ENCODE measurements around the gene MZT2B.
"Not testable (repeated sequence)": the region's sequence is repeated elsewhere in the genome, so short reads cannot be mapped to it uniquely, and the experiment has no call there.

Gene MZT2B

DNA sequence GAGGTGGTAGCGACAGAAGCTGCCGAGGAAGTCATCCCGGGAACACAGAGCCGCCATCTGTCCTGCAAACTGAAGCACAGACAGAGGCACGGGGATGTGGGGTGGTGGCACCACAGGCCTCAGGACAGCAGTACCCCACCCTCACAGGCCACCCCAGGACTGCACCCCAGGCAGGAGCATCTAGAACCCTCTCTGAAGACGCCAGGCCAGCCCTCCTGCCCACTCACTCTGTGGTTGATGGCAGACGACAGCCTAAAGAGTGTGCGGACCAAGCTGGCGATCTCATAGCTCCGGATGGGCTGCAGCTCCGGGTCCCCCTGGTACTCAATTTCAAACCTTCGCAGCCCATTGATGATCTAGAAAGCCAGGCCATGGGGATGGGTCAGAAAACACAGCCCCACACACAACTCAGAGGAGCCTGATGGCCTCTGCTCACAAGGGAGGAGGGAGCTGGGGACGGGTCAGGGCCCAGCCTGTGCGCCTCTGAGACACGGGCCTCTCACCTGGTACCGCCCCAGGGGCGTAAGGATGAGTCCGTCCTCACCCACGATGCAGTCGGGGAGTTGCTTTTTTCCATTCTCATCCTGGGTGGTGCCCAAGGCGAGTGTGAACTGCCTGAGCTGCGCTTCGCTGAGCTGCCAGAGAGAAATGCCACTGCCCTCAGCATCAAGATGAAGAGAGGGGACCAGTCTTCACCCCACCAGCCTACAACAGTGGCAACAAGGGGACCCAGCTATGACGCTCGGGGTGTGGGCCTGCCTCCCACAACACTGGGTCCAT lies 29.1 kb upstream of the MZT2B start:
- no peak for DNase-seq

GRCh38 chr2:130153721-130154422 lies 28.2 kb upstream of the MZT2B start:
- DNase-seq: not testable (repeated sequence)

GRCh38 chr2:130154423-130154770 lies 27.7 kb upstream of the MZT2B start:
- not testable (repeated sequence) for DNase-seq

DNA sequence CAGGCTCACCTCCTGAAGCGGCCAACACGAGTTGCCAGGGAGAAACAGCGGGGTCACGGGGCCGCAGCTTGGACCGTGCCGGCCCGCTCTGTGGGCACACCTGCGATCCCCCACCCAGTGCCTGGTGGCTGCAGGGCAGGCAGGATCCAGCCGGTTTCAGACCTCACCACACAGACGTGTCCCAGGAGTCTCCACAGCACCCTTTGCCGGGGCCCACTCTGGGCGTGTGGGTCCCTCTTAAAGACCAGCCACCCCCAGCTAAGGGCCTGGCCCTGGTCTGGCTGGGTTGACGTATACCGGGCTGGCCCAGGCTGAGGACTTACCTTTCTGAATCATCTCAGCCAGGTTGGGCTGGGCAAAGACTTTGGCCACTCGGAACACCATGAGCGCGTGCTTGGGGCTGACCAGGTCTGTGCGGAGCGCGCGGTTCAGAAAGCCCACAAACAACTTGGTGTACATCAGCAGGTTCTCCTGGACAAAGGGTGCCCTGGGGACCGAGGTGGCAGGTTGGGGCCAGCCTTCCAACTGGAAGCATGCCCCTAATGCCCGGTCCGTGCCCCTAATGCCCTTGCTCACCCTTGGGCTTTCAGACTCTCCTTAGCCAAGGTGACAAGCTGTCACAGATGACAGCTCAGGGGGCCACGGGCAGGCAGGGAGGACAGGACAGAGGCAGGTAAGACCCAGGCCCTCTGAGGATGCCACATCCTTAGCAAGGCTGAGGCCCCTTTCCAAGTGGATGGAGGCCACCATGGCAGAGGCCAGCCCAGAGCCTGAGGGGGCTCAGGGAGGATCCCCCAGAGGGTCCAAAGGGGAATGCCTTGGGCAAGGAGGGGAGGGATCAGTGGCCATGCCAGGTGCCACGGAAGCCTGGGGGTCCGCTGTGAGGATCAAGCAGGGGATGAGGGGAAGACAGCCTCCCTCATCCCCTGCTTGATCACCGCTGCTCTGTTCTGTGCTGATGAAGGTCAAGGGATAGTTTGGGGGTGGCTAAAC lies 27.0 kb upstream of the MZT2B start:
- DNase-seq: no peak

DNA sequence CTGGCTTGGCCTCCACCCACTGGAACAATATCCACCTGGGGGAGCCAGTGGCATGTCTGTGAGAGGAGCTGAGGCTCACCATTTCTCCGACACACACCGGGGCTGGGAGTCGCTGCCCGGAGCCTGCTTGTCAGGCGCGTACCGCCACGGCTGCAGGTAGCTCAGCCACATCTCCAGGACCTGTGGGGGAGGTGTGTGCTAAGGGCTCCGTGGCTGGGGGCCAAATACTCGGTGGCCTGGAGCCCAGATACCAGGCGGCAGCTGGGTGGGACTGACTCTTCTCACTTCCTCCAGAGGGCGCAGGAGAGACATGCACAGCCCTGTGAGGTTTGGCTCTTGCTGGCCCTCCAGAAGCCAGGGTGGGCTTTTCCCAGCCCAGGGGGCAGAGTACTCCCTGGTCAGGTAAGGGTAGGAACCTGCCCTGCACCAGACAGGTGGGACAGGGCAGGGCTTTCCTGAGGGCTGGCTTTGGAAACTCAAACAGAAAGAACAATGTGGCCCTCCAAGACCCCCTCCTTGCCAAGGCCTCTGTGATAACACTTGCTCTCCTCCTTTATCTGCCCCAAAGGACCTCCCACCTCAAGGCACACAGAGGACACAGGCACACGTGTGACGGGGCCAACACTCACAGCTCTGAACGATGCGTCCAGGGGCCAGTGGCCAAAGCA lies 26.0 kb upstream of the MZT2B start:
- DNase-seq: not testable (repeated sequence)

DNA sequence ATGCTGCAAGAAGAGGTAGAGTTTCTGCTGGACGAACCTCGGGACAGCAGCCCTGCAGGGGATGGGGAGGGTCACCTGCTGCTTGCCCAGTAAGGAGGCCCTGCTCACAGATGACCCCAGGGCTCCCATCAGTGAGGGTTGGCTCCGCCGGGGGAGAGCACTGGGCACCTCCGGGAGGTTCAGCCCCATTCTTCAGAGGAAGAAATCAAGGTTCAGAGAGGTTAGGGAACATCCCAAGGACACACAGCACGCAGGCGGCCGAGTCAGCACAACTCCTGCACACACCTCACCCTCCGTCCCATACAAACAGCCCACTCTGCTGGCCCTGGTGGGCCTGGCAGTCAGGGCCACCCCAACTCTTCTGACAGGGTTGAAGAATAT lies 25.4 kb upstream of the MZT2B start:
- no peak for DNase-seq

GRCh38 chr2:130157354-130157753 lies 24.7 kb upstream of the MZT2B start:
- DNase-seq: not testable (repeated sequence)

DNA sequence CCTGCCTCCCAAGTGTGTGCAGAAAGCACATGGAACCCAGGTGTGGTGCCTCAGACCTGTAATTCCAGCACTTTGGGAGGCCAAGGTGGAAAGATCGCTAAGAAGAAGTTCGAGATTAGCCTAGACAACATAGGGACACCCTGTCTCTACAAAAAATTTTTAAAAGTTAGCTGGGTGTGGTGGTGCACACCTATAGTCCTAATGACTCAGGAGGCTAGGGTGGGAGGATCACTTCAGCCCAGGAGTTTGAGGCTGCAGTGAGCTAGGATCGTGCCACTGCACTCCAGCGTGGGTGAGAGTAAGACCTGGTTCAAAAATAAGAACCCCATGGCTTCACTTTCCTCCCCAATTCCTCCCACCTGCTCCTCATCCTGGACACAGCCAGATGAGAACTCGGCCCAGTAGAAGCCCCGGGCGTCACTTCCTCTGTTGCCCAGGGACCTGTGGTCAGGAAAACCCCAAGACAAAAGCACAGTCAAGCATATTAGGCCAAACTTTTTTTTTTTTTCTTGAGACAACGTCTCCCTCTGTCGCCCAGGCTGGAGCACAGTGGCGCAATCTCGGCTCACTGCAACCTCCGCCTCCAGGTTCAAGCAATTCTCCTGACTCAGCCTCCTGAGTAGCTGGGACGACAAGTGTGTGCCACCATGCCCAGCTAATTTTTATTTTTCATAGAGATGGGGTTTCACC lies 24.1 kb upstream of the MZT2B start:
- not testable (repeated sequence) for DNase-seq

DNA sequence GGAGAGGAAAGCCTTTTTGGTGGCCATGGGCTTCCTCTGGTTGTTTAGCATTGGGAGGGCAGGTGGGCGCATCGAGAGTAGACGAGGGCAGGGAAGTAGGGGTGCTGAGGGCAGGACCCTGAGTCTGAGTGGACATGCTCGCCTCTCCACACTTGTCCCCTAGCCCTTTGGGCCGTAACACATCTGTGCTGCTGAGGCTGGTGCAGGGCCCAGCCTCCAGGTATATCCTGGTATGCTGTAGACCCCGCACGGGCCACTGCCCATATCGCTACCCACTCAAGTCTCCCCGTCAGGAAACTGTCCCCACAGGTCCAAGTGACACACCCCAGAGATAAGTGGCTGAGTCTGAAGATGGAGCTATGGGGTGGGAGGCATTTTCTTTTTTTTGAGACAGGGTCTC lies 23.4 kb upstream of the MZT2B start:
- DNase-seq: no peak

GRCh38 chr2:130159376-130159775 lies 22.7 kb upstream of the MZT2B start:
- not testable (repeated sequence) for DNase-seq

- DNase-seq: no peak
These were observed 21.9 kb upstream of the MZT2B start for GRCh38 chr2:130160131-130160530.

GRCh38 chr2:130160838-130161705 lies 21.0 kb upstream of the MZT2B start:
- DNase-seq: not testable (repeated sequence)

GRCh38 chr2:130162486-130162885 lies 19.6 kb upstream of the MZT2B start:
- not testable (repeated sequence) for DNase-seq

DNA sequence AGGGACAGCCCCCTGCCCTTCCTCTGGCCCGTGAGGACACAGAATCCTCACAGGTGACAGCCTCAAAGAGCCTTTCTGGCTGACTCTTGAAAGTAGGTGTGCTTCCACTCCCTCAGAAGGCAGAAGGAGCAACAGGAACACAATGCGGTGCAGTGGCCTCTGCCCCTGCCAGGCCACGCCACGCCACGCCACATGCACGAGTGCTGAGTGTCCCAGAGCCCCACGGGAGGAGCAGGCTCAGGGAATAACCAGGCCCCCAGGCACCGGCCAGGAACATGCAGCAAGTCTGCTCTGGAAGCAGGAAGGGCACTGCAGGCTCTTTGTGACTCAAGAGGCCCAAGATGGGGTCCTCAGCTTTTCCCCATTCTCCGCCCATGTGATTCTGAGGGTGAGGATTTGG lies 19.1 kb upstream of the MZT2B start:
- no peak for DNase-seq

DNA sequence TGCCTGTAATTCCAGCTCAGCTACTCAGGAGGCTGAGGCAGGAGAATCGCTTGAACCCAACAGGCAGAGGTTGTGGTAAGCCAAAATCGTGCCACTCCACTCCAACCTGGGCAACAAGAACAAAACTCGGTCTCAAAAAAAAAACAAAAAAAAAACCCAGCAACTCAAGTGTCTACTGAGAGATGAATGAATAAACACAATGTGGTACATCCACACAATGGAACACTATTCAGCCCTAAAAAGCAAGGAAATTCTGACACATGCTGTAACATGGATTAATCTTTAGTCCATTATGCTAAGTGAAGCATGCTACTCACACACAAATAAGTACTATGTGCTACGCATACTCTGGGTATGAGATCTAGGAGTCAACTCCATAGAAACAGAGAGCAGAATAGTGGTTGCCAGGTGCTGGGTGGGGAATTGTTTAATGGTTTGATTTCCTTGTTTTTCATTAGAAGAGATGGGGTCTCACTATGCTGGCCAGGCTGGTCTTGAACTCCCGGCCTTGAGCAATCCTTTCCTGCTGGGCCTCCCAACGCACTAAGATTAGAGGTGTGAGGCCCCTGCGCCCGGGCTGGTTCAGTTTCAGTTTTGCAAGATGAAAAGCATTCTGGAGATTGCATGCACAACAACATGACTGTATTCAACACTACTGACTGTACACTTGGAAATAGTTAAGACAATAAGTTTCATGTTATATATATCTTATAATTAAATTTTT lies 16.6 kb upstream of the MZT2B start:
- no peak for DNase-seq

DNA sequence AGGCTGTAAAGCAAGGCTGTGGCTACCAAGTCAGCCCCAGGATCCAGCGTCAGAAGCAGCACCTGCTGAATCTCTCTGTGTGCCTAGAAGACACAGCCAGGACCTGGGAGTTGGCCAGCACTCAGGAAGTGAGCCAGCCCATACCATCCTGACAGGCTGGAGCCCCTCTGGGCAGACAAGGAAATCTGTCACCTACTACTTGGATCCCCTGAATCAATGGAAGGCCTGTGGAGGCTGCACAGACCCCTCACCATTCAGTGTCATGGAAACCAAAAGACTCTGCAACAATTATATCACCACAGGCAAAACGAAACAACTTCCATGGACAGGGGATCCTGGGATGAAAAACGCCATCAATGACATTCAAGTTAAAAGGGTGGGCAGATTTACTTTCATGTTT lies 15.5 kb upstream of the MZT2B start:
- DNase-seq: not testable (repeated sequence)

DNA sequence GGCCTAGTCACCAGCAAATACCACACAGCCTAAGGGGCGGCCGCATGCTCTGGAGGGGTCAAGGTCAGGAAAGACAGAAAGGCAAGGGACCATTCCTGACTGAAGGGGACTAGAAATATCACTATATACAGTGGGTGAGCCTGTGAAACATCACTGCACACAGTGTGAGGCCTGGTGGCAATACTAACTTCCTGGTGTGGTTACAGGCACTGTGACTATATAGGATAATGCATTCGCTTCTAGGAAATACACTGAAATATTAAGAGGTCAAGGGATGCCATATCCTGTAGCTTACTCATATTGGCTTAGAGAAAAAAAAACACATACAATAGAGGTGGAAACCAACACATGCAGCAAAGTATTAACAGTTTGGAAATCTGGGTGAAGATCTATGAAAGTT lies 12.9 kb upstream of the MZT2B start:
- not testable (repeated sequence) for DNase-seq

- DNase-seq: no peak
These were observed 12.2 kb upstream of the MZT2B start for GRCh38 chr2:130169896-130170295.

DNA sequence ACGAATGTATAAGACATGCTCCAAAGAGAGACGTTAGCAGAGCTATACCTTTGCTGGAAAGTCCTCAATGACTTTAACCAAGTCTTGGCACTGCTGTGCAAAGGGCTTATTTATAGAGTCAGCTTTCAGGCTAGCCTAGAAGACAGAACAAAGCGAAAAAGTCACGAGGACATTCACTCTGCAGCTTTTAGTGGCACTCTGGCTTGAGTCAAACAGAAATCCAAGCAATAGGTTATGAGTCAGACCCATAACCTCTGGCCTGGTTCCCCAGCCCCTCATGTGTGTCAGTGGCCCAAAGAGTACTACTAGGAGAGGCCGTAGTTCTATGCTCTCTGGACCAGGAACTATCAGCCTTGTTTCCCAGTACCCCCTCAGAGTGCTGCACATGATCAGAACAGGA lies 7.2 kb upstream of the MZT2B start:
- DNase-seq: not testable (repeated sequence)

Measured in activated CD4-positive, alpha-beta T cell treated with anti-CD3 and anti-CD28 coated beads for 4 hours (primary cell).